Renal pelvis (tissue), 12 donors: Measurements from ENCODE around the gene LRRC4C. TPM values are rescaled to one million over a fixed set of nuclear protein-coding genes. Genes with fewer than 3 reads are reported as not detected.
A peak's percentile ranks its signal among the peaks of the same experiment; 100 is the strongest.

Experiments
- DNase-seq: peaks from one replicate; pipeline ENCODE4 v3.0.0-alpha.2; 2013
- long read RNA-seq, 16 experiments: transcript quantifications; one replicate each; lab custom pipeline, GENCODE V29; 2026
- polyA plus RNA-seq, 3 donors: library from polyadenylated mRNA; unstranded; fragments of 120-200 nt; gene quantifications; one replicate each; pipeline ENCODE4 v1.2.1, GENCODE V29; 2013; ENCODE audit not compliant: insufficient read length in 3 of 3

The LRRC4C gene
- 10 to 100 TPM; 13.1 to 13.8 (median 13.3) TPM for polyA plus RNA-seq
- long read RNA-seq, donor 1, full-length matches to known transcripts: 1 of 1 reads
- long read RNA-seq, donor 1, partial matches to known transcripts: 0 of 1 reads
- long read RNA-seq, donor 1, other reads (novel, unspliced or antisense): 0 of 1 reads
- long read RNA-seq, donor 2, partial matches to known transcripts: 0 of 2 reads
- long read RNA-seq, donor 2, other reads (novel, unspliced or antisense): 0 of 2 reads
- long read RNA-seq, donor 3, full-length matches to known transcripts: 2 of 2 reads
- long read RNA-seq, donor 3, partial matches to known transcripts: 0 of 2 reads
- long read RNA-seq, donor 3, other reads (novel, unspliced or antisense): 0 of 2 reads
- long read RNA-seq, donor 4: 0 reads
- long read RNA-seq, donor 5: 0 reads
- long read RNA-seq, donor 6, full-length matches to known transcripts: 4 of 4 reads
- long read RNA-seq, donor 6, partial matches to known transcripts: 0 of 4 reads
- long read RNA-seq, donor 6, other reads (novel, unspliced or antisense): 0 of 4 reads
- long read RNA-seq, donor 7: 0 reads
- long read RNA-seq, donor 8, partial matches to known transcripts: 0 of 2 reads
- long read RNA-seq, donor 8, other reads (novel, unspliced or antisense): 0 of 2 reads
- long read RNA-seq, donor 9: 0 reads
- long read RNA-seq, donor 10, full-length matches to known transcripts: 2 of 2 reads
- long read RNA-seq, donor 10, partial matches to known transcripts: 0 of 2 reads
- long read RNA-seq, donor 10, other reads (novel, unspliced or antisense): 0 of 2 reads
- long read RNA-seq, donor 11: 0 reads
- long read RNA-seq, donor 12, full-length matches to known transcripts: 3 of 3 reads
- long read RNA-seq, donor 12, partial matches to known transcripts: 0 of 3 reads
- long read RNA-seq, donor 12, other reads (novel, unspliced or antisense): 0 of 3 reads
- long read RNA-seq, donor 13, full-length matches to known transcripts: 2 of 2 reads
- long read RNA-seq, donor 13, partial matches to known transcripts: 0 of 2 reads
- long read RNA-seq, donor 13, other reads (novel, unspliced or antisense): 0 of 2 reads
- long read RNA-seq, donor 14: 0 reads
- long read RNA-seq, donor 15, partial matches to known transcripts: 0 of 1 reads
- long read RNA-seq, donor 15, other reads (novel, unspliced or antisense): 0 of 1 reads
- long read RNA-seq, donor 16, full-length matches to known transcripts: 5 of 5 reads
- long read RNA-seq, donor 16, partial matches to known transcripts: 0 of 5 reads
- long read RNA-seq, donor 16, other reads (novel, unspliced or antisense): 0 of 5 reads

DNA sequence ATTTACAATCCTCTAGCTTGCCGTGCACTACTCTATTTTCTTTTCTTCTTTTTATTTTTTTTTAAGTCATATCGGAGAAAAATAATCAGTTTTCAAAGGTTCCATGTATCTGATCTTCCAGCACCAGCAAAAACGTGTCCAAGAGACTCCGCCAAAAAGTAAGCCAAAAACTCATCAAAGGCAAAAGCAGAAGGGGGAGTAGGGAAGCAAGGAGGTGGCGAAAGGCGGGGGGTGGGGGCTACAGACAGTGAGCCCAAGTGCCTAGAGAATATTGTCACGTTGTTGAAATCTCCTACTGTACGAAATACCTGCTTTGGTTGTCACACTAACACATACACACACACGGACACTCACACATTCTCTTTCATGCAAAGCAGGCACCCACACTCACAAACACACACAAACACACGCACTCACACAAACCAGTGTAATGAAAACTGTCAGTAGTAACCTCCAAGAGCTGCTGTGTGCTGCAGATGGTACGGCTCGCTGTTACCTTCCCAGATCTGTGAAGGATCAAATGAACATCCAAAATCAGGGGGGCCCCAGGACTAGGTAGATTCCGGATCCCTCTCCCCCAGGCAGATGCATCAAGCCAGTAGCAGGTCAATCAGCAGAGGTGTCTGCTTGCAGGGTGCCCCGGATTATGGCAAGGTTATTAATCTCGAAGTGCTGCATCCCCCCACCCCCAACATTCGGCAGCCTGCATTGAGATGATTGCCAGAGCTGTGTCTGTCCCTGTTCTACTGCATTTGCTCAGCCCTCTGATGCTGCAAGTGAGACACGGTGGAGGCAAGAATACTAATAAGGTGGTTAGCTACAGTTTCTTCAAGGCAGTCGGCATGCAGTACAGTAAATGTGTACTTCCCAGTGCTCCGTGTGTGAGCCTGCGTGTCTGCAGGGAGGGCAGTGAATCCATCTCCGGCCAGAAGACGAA, at the start of gene LRRC4C:
Gene LRRC4C, minus strand, starts transcription at position 188 of the 937 bp plus-strand sequence.
- no peak for DNase-seq

- no peak for DNase-seq
Observed at GRCh38 chr11:41508121-41508520, 48.7 kb upstream of the LRRC4C start.

DNA sequence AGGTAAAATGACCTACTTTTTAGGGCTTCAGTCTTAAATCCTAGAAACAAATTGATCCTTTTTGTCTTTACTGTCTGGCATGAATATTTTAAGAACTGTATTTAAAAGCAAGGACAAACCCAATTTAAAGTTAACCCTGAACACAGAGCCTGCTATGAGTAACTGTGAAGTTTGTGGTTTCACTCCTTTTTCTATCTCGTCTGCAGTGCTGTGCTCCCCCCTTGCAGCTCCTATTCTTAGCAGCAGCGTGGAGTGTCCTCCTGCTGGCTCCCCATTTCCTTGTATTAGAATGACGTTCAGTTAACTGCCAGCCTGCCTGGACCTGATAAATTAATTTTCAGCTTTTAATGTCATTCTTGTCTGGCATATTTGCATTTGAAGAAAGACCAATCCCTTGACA, 40.0 kb upstream of the LRRC4C start:
- DNase-seq: no peak

- DNase-seq: peak; percentile 12
Observed at GRCh38 chr11:41498726-41499125, 39.3 kb upstream of the LRRC4C start.

GRCh38 chr11:41497974-41498373, 38.5 kb upstream of the LRRC4C start:
- no peak for DNase-seq

DNA sequence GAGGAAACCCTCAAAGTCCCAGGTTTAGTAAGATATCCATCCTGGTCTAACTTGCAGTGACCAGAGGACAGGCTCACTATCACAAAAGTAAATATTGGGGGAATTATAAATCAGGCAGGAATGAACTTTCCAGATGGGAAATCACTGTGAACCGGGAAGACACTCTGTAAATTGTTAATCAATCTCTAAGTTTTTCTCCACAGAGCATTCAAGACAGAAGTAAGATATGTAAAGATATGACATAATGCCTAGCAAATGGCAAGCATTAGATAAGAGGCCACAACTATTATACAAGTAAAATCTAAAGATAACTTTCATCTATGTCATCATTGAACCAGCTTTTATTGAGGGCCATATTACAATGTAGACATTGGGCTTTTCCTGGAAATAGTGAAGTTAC, 35.3 kb upstream of the LRRC4C start:
- DNase-seq: no peak

GRCh38 chr11:41486424-41486823, 27.0 kb upstream of the LRRC4C start:
- no peak for DNase-seq

GRCh38 chr11:41483956-41484355, 24.5 kb upstream of the LRRC4C start:
- no peak for DNase-seq

- DNase-seq: no peak
Observed at GRCh38 chr11:41479179-41479578, 19.7 kb upstream of the LRRC4C start.

DNA sequence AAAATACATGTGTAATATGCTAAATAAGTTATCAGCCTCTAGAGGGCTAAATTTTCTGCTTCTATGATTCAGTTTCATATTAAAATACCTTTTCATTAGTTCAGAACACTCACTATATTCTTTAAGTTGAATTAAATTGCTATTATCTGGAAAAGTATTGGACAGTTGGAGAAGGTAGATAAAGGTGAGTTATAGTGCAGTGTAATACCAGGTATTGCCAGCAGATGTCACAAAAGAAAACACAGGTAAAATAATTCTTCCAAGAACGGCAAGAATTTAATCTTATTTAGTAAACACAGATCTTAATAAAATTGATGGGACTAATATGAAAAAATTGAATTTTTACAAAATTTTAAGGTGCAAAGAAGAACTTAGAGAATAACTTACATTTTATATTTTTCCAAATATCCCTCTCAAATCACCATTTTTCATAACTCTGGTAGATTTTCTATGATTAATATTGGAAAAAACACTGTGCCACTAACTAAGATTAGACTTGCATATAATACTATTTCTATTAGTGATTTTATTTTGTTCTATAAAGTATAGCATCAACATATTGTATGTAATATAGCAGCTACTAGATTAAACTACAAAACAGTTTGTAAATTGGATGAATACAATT, 1.7 kb upstream of the LRRC4C start:
- no peak for DNase-seq

- no peak for DNase-seq
Observed at GRCh38 chr11:41458641-41459040, 811 bp downstream of the LRRC4C start.

DNA sequence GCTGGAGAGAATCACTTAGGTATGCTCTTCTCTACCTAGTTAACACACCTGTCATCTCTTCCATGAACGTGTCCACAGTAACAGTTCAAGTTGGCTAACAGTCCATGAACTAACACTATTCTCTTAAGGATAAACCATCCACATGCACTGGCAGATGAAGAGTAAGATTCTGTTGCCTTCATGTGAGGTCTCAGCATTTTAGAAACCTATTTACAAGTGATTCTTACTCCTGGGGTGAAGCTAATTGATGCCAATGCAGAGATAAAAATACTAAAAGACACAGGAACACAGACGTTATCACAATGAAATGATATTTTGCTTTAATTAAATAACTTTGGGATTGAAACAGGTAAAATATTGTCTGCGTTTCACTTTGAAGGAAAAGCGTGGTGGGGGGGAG, 1.3 kb downstream of the LRRC4C start:
- no peak for DNase-seq

DNA sequence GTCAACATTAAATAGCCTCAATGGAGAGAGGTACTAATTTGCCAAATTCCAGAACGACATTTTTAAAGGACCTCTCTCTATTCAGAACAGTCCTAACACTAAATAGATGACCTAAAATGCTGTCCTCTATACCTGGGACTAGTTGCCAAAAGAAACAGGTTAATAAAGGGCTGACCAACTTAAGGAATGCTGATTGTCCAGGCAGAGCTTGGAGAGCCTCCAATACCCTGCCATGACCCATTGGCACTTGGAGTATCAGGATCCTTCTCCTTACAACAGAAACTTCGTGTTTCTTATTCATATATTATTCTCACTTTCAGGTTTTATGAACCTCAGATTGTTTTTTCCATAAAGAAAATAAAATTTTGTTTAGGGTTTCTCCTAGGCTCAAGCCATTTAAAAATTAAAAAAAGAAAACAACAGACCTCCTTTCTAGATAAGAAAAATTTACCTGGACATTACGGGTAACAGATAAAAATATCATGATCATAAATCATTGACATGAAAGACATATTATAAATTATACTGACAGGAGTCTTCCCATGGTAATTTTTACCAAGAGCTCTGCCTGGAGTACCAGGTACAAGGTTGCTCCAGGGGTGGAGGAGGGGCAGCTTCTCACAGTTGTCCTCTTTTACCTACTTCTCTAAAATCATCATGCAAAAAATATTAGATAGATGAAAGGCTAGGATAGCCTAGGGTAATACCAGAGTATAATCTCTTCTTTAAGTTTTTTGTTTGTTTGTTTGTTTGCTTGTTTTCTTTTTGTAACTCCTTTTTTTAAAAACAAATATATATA, 2.0 kb downstream of the LRRC4C start:
- DNase-seq: no peak

- DNase-seq: no peak
Observed at GRCh38 chr11:41456269-41456668, 3.2 kb downstream of the LRRC4C start.

- DNase-seq: no peak
Observed at GRCh38 chr11:41451011-41451410, 8.4 kb downstream of the LRRC4C start.

DNA sequence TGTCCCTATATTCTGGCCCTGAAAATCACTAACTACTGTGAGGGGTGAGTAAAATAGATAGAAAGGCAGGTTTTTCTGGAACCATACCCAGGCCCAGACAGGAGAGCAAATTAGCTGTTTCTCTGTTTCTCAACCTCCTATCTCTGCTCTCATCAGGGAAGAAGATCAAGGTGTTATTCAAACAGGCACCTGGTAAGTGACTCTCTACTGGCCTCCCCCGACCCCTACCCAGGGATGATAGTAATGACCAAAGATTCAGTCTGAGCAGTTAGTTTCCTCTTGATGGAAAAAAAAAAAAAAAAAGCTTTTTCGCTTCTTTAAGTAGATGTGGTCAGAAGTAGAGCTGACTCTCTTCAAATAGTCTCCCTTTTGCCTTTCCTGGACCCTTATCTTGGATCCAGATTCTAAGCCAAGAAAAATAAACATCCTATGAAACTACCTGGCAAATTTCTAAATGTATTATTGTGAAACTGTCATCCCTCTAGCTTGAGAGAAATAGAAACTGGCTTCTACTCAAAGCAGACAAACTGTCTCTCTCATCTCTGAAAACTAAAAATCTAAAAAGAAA, 9.9 kb downstream of the LRRC4C start:
- no peak for DNase-seq

DNA sequence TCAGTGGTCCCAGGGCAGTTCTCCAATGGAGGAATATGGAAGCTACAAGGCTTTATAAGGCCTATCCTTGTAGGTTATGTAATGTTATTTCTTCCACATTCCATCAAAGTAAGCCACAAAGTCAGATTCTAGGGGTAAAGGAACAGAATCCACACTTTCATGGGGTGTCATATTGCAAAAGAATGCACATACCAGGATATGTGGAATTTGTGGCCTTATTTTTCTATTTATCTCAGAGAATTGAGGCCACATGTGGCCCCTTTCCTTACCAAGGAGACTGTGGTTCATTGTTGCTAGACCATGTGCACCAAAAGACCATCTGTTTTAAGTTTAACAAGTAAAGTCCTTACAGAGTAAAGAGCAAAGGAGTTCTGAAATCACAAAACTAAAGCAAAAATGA, 12.9 kb downstream of the LRRC4C start:
- DNase-seq: no peak

DNA sequence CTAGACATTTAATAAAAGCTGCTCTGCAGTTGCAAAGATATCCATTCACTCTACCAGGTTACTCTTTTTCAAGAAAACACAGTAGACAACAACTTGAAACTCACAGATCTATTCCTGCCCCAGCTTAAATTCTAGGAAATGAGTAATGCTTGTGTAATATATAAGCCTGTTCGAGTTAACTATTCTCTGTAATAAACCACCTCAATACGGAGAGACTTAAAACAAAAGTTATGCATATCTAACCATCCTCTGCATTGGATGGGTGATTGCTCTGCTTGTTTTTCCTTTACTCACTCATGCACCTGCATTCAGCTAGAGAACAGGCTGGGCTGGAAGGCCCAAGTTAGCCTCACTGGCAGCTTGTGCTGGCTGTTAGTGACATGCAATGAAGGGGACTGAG, 13.3 kb downstream of the LRRC4C start:
- DNase-seq: no peak

DNA sequence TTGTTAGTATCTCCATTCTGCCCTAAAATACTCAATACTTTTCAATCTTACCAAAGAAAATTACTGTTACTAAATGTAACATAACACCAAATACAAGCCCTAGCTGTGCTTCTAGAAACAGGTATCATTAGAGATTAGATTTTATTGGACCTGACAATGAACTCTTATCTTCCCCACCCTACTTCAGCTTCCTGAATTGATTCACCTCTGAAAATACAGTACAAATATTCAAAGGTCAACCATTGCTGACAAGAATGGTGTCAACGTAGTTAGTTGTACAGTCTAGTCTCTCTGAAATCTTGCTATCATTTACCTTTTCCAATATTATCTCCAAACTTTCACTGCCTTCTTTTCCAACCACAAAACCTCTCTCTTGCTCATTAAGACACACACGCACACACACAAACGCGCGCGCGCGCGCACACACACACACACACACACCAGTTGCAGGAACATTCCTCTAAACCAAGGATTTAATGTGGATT, 22.4 kb downstream of the LRRC4C start:
- DNase-seq: no peak
